ENCODE results near the gene KLF2. TPM values are rescaled to one million over a fixed set of nuclear protein-coding genes. Genes with fewer than 3 reads are reported as not detected.
"Not testable (repeated sequence)": the region's sequence is repeated elsewhere in the genome, so short reads cannot be mapped to it uniquely, and the experiment has no call there.

KLF2 gene
- total RNA-seq, 1 donor from 2014 or later: 198 TPM

DNA sequence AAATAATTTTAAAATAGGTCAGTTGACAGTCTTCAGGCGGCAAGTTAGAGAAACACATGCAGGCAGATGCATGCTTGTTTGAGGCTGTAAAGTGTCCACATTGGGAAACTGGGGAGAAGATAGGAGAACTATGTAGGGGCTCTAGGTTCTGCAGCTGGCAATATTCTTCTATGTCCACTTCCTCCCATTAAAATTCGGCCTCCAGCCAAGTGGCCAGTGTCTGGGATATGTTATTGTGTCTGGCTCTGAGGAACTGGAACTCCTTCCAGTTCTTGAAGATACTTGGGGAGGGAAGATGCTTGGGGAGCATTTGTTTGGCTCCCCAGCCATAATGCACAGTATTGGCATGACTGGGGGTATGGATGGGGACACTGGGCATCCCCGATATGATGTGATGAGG, 20.9 kb upstream of the KLF2 start:
- DNase-seq (no peak), ATAC-seq (no peak)
- no peak overlapping the region for H3K27ac ChIP-seq
- TF ChIP-seq CTCF (IDR thresholded peaks at IDR 0.05): no peak
- H3K36me3 ChIP-seq: no peaks in the 10 kb centered on the region
- peaks cover 5% of the 10 kb centered on the region for H3K4me1 ChIP-seq
- H3K4me3 ChIP-seq: no peak overlapping the region
- no peaks in the 10 kb centered on the region for H3K9me3 ChIP-seq
- H3K27me3 ChIP-seq: no peaks in the 10 kb centered on the region
- intact Hi-C loops (cut with DNase I): no loop called here

- H3K4me3 ChIP-seq; H3K9me3 ChIP-seq; H3K4me1 ChIP-seq; ATAC-seq; intact Hi-C loops (cut with DNase I); H3K27me3 ChIP-seq; DNase-seq; H3K27ac ChIP-seq; H3K36me3 ChIP-seq: not testable (repeated sequence)
Measured at GRCh38 chr19:16304511-16304910, 20.1 kb upstream of the KLF2 start.

GRCh38 chr19:16305060-16305459, 19.6 kb upstream of the KLF2 start:
- H3K36me3 ChIP-seq; H3K4me1 ChIP-seq; H3K27ac ChIP-seq; H3K27me3 ChIP-seq; ATAC-seq; H3K4me3 ChIP-seq; intact Hi-C loops (cut with DNase I); H3K9me3 ChIP-seq; DNase-seq: not testable (repeated sequence)

DNA sequence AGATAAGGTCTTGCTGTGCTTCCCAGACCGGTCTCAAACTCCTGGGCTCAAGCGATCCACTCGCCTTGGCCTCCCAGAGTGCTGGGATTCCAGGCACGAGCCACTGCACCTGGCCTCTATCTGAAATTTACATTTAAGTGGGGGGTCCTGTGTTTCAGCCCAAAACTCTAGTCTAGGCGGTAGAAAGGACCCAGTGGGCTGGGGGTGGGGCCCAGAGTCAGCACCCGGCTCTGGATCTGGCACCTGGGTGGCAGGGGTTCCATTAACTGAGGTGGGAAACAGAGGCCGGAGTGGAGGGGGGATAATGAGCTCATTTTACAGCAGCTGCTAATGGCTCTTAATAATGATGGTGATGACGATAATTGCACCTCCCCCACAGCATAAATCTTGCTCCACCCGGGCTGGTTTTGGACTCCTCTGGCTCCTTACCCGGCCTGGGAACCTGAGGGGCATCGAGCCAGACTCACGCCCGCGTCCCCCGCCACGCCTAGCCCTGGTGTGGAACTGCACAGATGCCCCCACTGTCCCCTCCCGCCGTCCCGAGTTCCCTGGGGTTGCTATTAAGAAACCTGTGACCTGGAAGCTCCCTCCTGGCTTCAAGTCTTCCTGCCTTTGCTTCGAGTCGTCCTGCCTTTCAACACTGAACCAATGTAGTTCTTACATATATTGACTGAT, 17.8 kb upstream of the KLF2 start:
- Histone ChIP-seq H3K27ac (no peak overlapping the region), H3K9me3 (no peaks in the 10 kb centered on the region), H3K4me3 (no peak overlapping the region), H3K36me3 (no peaks in the 10 kb centered on the region), H3K27me3 (no peaks in the 10 kb centered on the region), H3K4me1 (peaks cover 5% of the 10 kb centered on the region)
- intact Hi-C loops (cut with DNase I): no loop called here
- no peak for TF ChIP-seq CTCF (IDR thresholded peaks at IDR 0.05)
- DNase-seq: no peak
- ATAC-seq: no peak

- no peak overlapping the region for H3K27ac ChIP-seq
- H3K9me3 ChIP-seq: no peaks in the 10 kb centered on the region
- H3K4me3 ChIP-seq: no peak overlapping the region
- intact Hi-C loops (cut with DNase I): no loop called here
- no peak for TF ChIP-seq CTCF (IDR thresholded peaks at IDR 0.05)
- no peaks in the 10 kb centered on the region for H3K36me3 ChIP-seq
- DNase-seq (no peak), ATAC-seq (no peak)
- H3K27me3 ChIP-seq: no peaks in the 10 kb centered on the region
- H3K4me1 ChIP-seq: peaks cover 5% of the 10 kb centered on the region
Measured at GRCh38 chr19:16308081-16308480, 16.5 kb upstream of the KLF2 start.

DNA sequence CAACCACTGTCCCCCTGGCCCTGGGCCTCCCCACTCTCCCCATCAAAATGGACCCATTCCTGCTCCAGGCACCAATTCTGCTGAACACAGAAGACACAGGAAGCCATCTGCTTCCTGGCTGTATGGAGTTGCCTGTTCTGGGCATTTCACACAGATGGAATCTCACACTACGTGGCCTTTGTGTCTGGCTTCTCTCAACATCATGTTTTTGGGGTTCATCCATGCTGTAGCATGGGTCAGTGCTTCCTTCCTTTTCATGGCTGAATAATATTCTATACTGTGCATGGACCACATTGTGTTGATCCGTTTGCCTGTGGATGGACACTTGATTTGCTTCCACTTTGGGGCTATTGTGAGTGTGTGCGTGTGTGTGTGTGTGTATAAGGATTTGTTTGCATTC, 15.0 kb upstream of the KLF2 start:
- no peak for DNase-seq
- Histone ChIP-seq H3K27ac (no peak overlapping the region), H3K27me3 (no peaks in the 10 kb centered on the region), H3K36me3 (no peaks in the 10 kb centered on the region), H3K4me1 (no peaks in the 10 kb centered on the region), H3K9me3 (no peaks in the 10 kb centered on the region), H3K4me3 (no peak overlapping the region)
- intact Hi-C loops (cut with DNase I): no loop called here
- no peak for TF ChIP-seq CTCF (IDR thresholded peaks at IDR 0.05)
- no peak for ATAC-seq
